Esophagus muscularis mucosa (tissue), 4 donors: ENCODE data around the gene TP53AIP1.

Experiments used
- CTCF ChIP-seq, 3 experiments: fragments of 200-600 bp in 2 of 3; fragments of 450-650 bp in 1 of 3; sonication (generic) in 2 of 3; IDR thresholded peaks; one replicate each; pipeline ENCODE4 v1.5.1; 2017 to 2019; ENCODE audit warnings: antibody characterized with exemption in 3 of 3, mild to moderate bottlenecking in 2 of 3, moderate library complexity in 1 of 3
- EP300 ChIP-seq: sonication (generic); formaldehyde crosslinking; IDR thresholded peaks from one replicate; pipeline ENCODE4 v1.6.1; 2017; ENCODE audit warnings: antibody characterized with exemption
- POLR2A ChIP-seq: fragments of 450-650 bp; IDR thresholded peaks from one replicate; pipeline ENCODE4 v1.6.1; 2017; ENCODE audit warnings: antibody characterized with exemption, moderate library complexity, mild to moderate bottlenecking, low read depth

GRCh38 chr11:128904303-128904655 lies 38.4 kb downstream of the TP53AIP1 start:
- TF ChIP-seq CTCF (IDR thresholded peaks at IDR 0.05) (no peak), EP300 (no peak), POLR2A (no peak)
